HL-60 (cell line): ENCODE measurements around the gene DDAH1.

ENCODE experiments used
- DNase-seq, 2 experiments: peaks; one replicate each; pipeline ENCODE4 v3.0.0-alpha.2; 2010 to 2020; ENCODE audit warnings: low read depth in 1 of 2, low spot score in 1 of 2
- H3K27ac ChIP-seq: fragments of 250-450 bp; sonication (Bioruptor Pico); replicated peaks from 2 replicates; pipeline ENCODE4 v1.5.1; 2020; ENCODE audit warnings: mild to moderate bottlenecking, moderate library complexity
- H3K27me3 ChIP-seq: fragments of 250-450 bp; sonication (Bioruptor Pico); 2 replicates; pipeline ENCODE4 v1.5.1; 2021; ENCODE audit warnings: mild to moderate bottlenecking, moderate library complexity; ENCODE audit not compliant: insufficient read depth, poor library complexity, severe bottlenecking
- H3K4me3 ChIP-seq: replicated peaks from 2 replicates; pipeline ENCODE4 v1.5.1; 2011; ENCODE audit warnings: mild to moderate bottlenecking, control low read depth, low read length; ENCODE audit not compliant: insufficient read depth
- CTCF ChIP-seq: IDR thresholded peaks from one replicate; pipeline ENCODE4 v1.5.1; 2011; ENCODE audit warnings: low read length, control low read depth, inconsistent platforms; ENCODE audit not compliant: insufficient read depth
- GABPA ChIP-seq: IDR thresholded peaks from 2 replicates; pipeline ENCODE4 v1.6.1; 2012; ENCODE audit warnings: low read depth
- POLR2AphosphoS5 ChIP-seq: IDR thresholded peaks from 2 replicates; pipeline ENCODE4 v1.6.1; 2012; ENCODE audit warnings: low read depth
- REST ChIP-seq: IDR thresholded peaks from 2 replicates; pipeline ENCODE4 v1.6.1; 2012; ENCODE audit warnings: low read depth; ENCODE audit not compliant: insufficient replicate concordance
- SPI1 ChIP-seq: IDR thresholded peaks from 2 replicates; pipeline ENCODE4 v1.6.1; 2012; ENCODE audit warnings: low read depth, mild to moderate bottlenecking, borderline replicate concordance

The DDAH1 gene

GRCh38 chr1:85461216-85461918 lies 3.6 kb downstream of the DDAH1 start:
- DNase-seq: no peak
- peaks cover 35% of the 10 kb centered on the region for H3K27me3 ChIP-seq
- TF ChIP-seq GABPA: no peak
- no peak for TF ChIP-seq SPI1
- TF ChIP-seq CTCF: no peak
- TF ChIP-seq POLR2AphosphoS5: no peak
- no peak for TF ChIP-seq REST
- no peak overlapping the region for H3K27ac ChIP-seq
- H3K4me3 ChIP-seq: no peak overlapping the region

GRCh38 chr1:85460555-85461088 lies 4.3 kb downstream of the DDAH1 start:
- H3K4me3 ChIP-seq: no peak overlapping the region
- no peak for DNase-seq
- no peak overlapping the region for H3K27ac ChIP-seq
- peaks cover 31% of the 10 kb centered on the region for H3K27me3 ChIP-seq
- TF ChIP-seq POLR2AphosphoS5 (no peak), REST (no peak), GABPA (no peak), CTCF (no peak), SPI1 (no peak)

GRCh38 chr1:85459290-85459689 lies 5.7 kb downstream of the DDAH1 start:
- TF ChIP-seq CTCF (no peak), GABPA (no peak), SPI1 (no peak), POLR2AphosphoS5 (no peak), REST (no peak)
- no peak for DNase-seq
- peaks cover 25% of the 10 kb centered on the region for H3K27me3 ChIP-seq
- H3K27ac ChIP-seq: no peak overlapping the region
- H3K4me3 ChIP-seq: no peak overlapping the region
